Spleen (tissue), 11 donors: ENCODE data around the gene LRRC8A. TPM values are rescaled to one million over a fixed set of nuclear protein-coding genes. Genes with fewer than 3 reads are reported as not detected.
A peak's percentile ranks its signal among the peaks of the same experiment; 100 is the strongest.

Source experiments
- DNase-seq: peaks from one replicate; pipeline ENCODE4 v3.0.0-alpha.2; 2020
- H3K27ac ChIP-seq, 8 donors: fragments of 200-600 bp; sonication (generic) in 7 of 8; 1 replicate in 4 of 8; 2 replicates in 4 of 8; pipeline versions ENCODE4 v1.5.0 to v1.8.0; 2016 to 2021; ENCODE audit warnings: inconsistent platforms in 4 of 8, mild to moderate bottlenecking in 4 of 8, moderate library complexity in 1 of 8
- H3K27me3 ChIP-seq, 7 donors: fragments of 200-600 bp; sonication (generic) in 6 of 7; replicated peaks in 1 of 7; 1 replicate in 4 of 7; 2 replicates in 3 of 7; pipeline versions ENCODE4 v1.5.0 to v1.8.0; 2016 to 2021; ENCODE audit warnings: inconsistent platforms in 3 of 7, mild to moderate bottlenecking in 1 of 7
- H3K36me3 ChIP-seq, 6 donors: fragments of 200-600 bp; sonication (generic) in 5 of 6; 1 replicate in 4 of 6; 2 replicates in 2 of 6; pipeline versions ENCODE4 v1.5.0 to v1.8.0; 2016 to 2021; ENCODE audit warnings: inconsistent platforms in 2 of 6
- H3K4me1 ChIP-seq, 6 donors: fragments of 200-600 bp; sonication (generic) in 5 of 6; 1 replicate in 3 of 6; 2 replicates in 3 of 6; pipeline versions ENCODE4 v1.5.0 to v1.8.0; 2016 to 2021; ENCODE audit warnings: inconsistent platforms in 3 of 6
- H3K4me3 ChIP-seq, 8 donors: fragments of 200-600 bp; sonication (generic) in 7 of 8; 1 replicate in 4 of 8; 2 replicates in 4 of 8; pipeline versions ENCODE4 v1.5.0 to v1.8.0; 2016 to 2021; ENCODE audit warnings: inconsistent platforms in 4 of 8, mild to moderate bottlenecking in 4 of 8, moderate library complexity in 2 of 8
- H3K9me3 ChIP-seq, 8 donors: fragments of 200-600 bp; sonication (generic) in 7 of 8; 1 replicate in 4 of 8; 2 replicates in 4 of 8; pipeline versions ENCODE4 v1.5.0 to v1.8.0; 2016 to 2021; ENCODE audit warnings: inconsistent platforms in 4 of 8
- CTCF ChIP-seq, 11 experiments: fragments of 200-600 bp in 7 of 11; fragments of 450-650 bp in 4 of 11; sonication (generic) in 4 of 11; IDR thresholded peaks in 8 of 11; conservative IDR thresholded peaks in 3 of 11; 1 replicate in 7 of 11; 2 replicates in 4 of 11; pipeline versions ENCODE4 v1.4.0 to v1.8.0; 2016 to 2021; ENCODE audit warnings: antibody characterized with exemption in 11 of 11, inconsistent platforms in 4 of 11, mild to moderate bottlenecking in 1 of 11
- POLR2A ChIP-seq, 3 donors: fragments of 450-650 bp; IDR thresholded peaks; one replicate each; pipeline ENCODE4 v1.5.1; 2017; ENCODE audit warnings: antibody characterized with exemption in 3 of 3, mild to moderate bottlenecking in 1 of 3
- POLR2AphosphoS5 ChIP-seq, 3 donors: sonication (generic); formaldehyde crosslinking; IDR thresholded peaks; one replicate each; pipeline ENCODE4 v1.5.1; 2017; ENCODE audit warnings: antibody characterized with exemption in 3 of 3
- WGBS, 5 donors: extraction: QIAGEN DNeasy Blood & Tissue Kit in 3 of 5; methylation state at CpG; one replicate each; pipeline versions ENCODE4 v1.1.5 to v1.1.7; 2013 to 2018; 5-methylcytosine and 5-hydroxymethylcytosine counted together
- intact Hi-C: fragments of 100-400 bp; cut with DNase I; formaldehyde crosslinking; loops from one replicate; pipeline ENCODE4 v1.15.0; 2023; ENCODE audit warnings: low total_unique reads
- polyA plus RNA-seq, 3 donors: library from polyadenylated mRNA; stranded (reverse); fragments of 200-250 nt; gene quantifications; one replicate each; pipeline ENCODE4 v1.2.1, GENCODE V29; 2013
- total RNA-seq, 7 donors: library from RNA; depleted of rRNA in 3 of 7; stranded (reverse); fragments of >200 nt in 3 of 7; fragmentation: NEBNext Ultra II Directional in 4 of 7; extraction: Animal tissue kit (Norgen Biotek cat#: 25700) in 4 of 7; gene quantifications; one replicate each; pipeline versions ENCODE4 v1.1.0 to v1.2.1, GENCODE V29; 2016 to 2021
- donor health status: healthy with polysubstance abuse.
- donor health status: DM: no; HTN: no; CAD: no; lungs with moderate emphysema.
- donor health status: DM: no; HTN: no; CAD: no.
- donor health status: Bipolar disorder and iron deficiency.
- donor health status: healthy.
- donor health status: DM: no; HTN: no; CAD: no.
- donor health status: DM: yes; HTN: yes; CAD: no.

The LRRC8A gene
- total and polyA plus RNA-seq, 10 donors = 3.5 to 59.0 (median 28.4) TPM

DNA sequence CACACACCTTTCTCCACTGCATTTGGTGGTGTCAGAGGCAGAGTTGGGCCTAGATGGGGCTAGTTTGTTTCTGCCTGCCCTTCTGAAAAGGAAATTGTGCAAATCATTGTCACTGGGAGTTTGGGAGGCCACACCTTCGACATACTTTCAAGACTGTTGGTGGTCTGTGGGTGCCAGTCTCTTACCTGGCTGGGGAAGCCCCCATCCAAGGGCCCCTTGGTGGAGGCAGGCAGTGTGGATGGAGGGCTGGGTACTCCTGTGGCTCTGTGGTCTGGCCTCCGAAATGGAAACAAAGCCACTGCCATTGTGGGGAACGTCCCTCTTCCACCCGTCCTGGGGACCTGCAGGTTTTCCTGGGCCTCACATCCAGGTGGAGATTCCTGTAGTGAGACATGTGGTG is 27.9 kb downstream of the LRRC8A start:
- Histone ChIP-seq H3K27me3 (no peaks in the 10 kb centered on the region), H3K27ac (peak overlapping the region in 3 of 8 donors; percentile 7 to 47 (median 22)), H3K36me3 (peaks cover 0 to 80% (median 38%) of the 10 kb centered on the region in 6 donors), H3K9me3 (no peaks in the 10 kb centered on the region), H3K4me1 (peaks cover 28 to 72% (median 45%) of the 10 kb centered on the region in 6 donors), H3K4me3 (no peak overlapping the region)
- 74 to 84% (median 80%) methylated on average over 4 of the region's 4 CpGs; no CpG with 5 or more reads in 1 of the 5 donors for WGBS, 5 donors
- TF ChIP-seq POLR2AphosphoS5 (IDR thresholded peaks at IDR 0.05) = no peak
- TF ChIP-seq CTCF (IDR thresholded peaks at IDR 0.05 in 8 of 11, conservative IDR thresholded peaks at IDR 0.05 in 3 of 11) = no peak
- no peak for TF ChIP-seq POLR2A (IDR thresholded peaks at IDR 0.05)
- DNase-seq = no peak
- intact Hi-C loops = no loop called here

DNA sequence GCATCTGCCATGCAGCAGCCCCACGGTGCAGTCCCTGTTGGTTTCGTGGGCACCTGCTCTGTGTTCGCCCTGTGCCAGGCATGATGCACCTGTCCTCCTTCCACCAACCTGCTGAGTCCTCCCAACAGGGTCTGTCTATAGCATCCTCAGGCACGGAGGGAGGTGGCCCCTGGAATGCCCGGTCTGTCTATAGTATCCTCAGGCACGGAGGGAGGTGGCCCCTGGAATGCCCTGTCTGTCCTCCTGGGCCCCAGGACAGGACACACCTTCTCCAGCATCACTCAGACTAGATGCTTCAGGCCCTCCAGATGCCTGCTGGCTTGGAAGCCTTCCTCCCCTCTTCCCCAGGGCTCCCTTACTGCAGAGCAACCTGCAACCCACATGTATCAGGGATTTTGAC is 29.0 kb downstream of the LRRC8A start:
- intact Hi-C loops = no loop called here
- no peak for TF ChIP-seq POLR2AphosphoS5 (IDR thresholded peaks at IDR 0.05)
- no peak for TF ChIP-seq CTCF (IDR thresholded peaks at IDR 0.05 in 8 of 11, conservative IDR thresholded peaks at IDR 0.05 in 3 of 11)
- no peak for TF ChIP-seq POLR2A (IDR thresholded peaks at IDR 0.05)
- Histone ChIP-seq H3K4me3 (no peak overlapping the region), H3K27me3 (no peaks in the 10 kb centered on the region), H3K36me3 (peaks cover 0 to 90% (median 41%) of the 10 kb centered on the region in 6 donors), H3K27ac (peak overlapping the region; percentile 53 to 76 (median 66)), H3K9me3 (no peaks in the 10 kb centered on the region), H3K4me1 (peaks cover 28 to 72% (median 50%) of the 10 kb centered on the region in 6 donors)
- DNase-seq = no peak
- WGBS, 5 donors = 84 to 89% (median 86%) methylated on average over 6 of the region's 6 CpGs

GRCh38 chr9:128911529-128912035 is 29.6 kb downstream of the LRRC8A start:
- peaks cover 0 to 96% (median 47%) of the 10 kb centered on the region in 6 donors for H3K36me3 ChIP-seq
- peak overlapping the region; percentile 53 to 76 (median 66) for H3K27ac ChIP-seq
- no peaks in the 10 kb centered on the region for H3K9me3 ChIP-seq
- H3K4me3 ChIP-seq = no peak overlapping the region
- intact Hi-C loops = no loop called here
- peaks cover 28 to 77% (median 56%) of the 10 kb centered on the region in 6 donors for H3K4me1 ChIP-seq
- TF ChIP-seq POLR2AphosphoS5 (IDR thresholded peaks at IDR 0.05) (peak; percentile 77 to 78 (median 78)), CTCF (IDR thresholded peaks at IDR 0.05 in 8 of 11, conservative IDR thresholded peaks at IDR 0.05 in 3 of 11) (no peak)
- 48 to 64% (median 55%) methylated on average over 5 to 8 of the region's 8 CpGs for WGBS, 5 donors
- DNase-seq = peak; percentile 77
- no peaks in the 10 kb centered on the region for H3K27me3 ChIP-seq

GRCh38 chr9:128912270-128912853 is 30.4 kb downstream of the LRRC8A start:
- DNase-seq = no peak
- Histone ChIP-seq H3K27me3 (no peaks in the 10 kb centered on the region), H3K4me3 (no peak overlapping the region), H3K4me1 (peaks cover 28 to 83% (median 61%) of the 10 kb centered on the region in 6 donors), H3K27ac (peak overlapping the region; percentile 53 to 77 (median 70)), H3K36me3 (peaks cover 0 to 96% (median 49%) of the 10 kb centered on the region in 6 donors), H3K9me3 (no peaks in the 10 kb centered on the region)
- 80 to 89% (median 84%) methylated on average over 15 of the region's 15 CpGs for WGBS, 5 donors
- intact Hi-C loops = no loop called here
- no peak for TF ChIP-seq POLR2A (IDR thresholded peaks at IDR 0.05)
- TF ChIP-seq CTCF (IDR thresholded peaks at IDR 0.05 in 8 of 11, conservative IDR thresholded peaks at IDR 0.05 in 3 of 11) = no peak
- no peak for TF ChIP-seq POLR2AphosphoS5 (IDR thresholded peaks at IDR 0.05)
